NCI-H2081 treated with DMSO at 0.1 percent for 48 hours (cell line): ENCODE data around the gene TRANK1.
"Not testable (repeated sequence)": the region's sequence is repeated elsewhere in the genome, so short reads cannot be mapped to it uniquely, and the experiment has no call there.

ENCODE experiments used
- DNase-seq: peaks from one replicate; lab custom pipeline; 2025; lab: John Stamatoyannopoulos, UW

Gene TRANK1

DNA sequence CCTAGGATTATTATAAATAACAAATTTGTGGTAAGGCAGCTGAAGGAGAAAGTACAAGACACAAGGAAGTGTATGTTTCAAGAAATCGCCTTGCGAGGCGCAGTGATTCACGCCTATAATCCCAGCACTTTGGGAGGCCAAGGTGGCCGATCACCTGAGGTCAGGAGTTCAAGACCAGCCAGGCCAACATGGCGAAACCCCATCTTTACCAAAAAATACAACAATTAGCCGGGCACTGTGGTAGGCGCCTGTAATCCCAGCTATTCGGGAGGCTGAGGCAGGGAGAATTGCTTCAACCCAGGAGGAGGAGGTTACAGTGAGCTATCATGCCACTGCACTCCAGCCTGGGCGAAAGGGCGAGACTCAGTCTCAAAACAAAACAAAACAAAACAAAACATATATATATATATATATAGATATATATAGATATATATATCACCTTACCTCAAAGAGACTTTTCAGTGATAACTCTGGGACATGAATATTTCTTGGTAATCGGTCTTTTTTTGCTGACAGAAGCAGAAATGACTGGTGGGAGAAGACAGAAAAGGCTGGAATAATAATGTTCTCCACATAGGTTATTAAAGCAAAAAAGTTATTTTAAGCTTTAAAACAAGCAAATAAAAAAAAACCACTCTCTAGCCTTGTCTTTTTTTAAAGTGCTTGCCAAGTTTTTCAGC lies 52.3 kb downstream of the TRANK1 start:
- no peak for DNase-seq

DNA sequence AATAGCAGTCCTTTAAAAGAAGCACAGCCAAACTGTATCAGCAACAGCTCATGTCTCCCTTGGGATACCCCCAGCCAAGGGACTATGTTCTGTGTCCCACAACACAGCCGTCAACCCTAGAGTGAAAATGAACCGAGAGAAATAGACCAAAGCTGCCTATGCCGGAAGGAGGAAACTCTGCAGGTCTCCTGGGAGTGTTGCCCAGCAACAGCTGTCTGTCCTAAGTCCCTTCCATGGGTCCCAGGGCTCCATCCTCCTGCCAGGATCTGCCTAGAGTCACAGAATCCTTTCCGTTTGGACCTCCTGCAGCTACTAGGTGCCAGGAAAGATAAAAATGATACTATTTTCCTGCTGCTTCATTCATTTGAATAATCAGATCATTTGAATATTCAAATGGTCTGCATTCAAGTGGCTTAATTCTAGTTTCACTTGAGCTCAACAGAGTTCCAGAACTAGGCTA lies 53.1 kb downstream of the TRANK1 start:
- DNase-seq: no peak

DNA sequence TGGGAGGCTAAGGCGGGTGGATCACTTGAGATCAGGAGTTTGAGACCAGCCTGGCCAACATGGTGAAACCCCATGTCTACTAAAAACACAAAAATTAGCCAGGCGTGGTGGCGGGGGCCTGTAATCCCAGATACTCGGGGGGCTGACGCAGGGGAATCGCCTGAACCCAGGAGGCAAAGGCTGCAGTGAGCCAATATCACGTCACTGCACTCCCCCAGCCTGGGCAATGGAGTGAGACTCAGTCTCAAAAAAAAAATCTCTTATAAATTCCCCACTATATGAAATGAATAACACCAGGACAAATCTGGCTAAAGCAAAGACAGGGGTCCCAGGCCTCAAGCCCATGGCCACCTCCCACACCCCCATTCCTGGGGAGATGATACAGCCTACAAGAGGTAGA lies 53.8 kb downstream of the TRANK1 start:
- DNase-seq: not testable (repeated sequence)

DNA sequence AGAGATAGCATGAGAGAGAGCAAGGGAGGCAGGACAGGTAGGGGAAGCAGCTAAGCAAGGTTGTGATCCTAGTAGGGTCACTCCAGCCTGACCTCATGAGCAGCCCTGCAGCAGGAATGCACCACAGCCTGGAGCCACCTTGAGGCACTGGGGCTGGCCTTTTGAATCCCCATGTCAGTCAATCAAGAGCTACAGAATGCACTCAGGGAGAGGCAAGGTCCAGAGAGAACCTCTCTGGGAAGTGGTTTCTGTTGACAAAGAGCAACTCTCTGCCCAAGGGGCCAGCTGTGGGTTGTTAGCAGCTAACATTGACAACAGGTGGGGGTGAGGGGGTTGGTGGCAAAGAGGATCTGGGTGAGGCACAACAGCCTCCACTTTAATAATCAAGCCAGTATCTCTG lies 54.6 kb downstream of the TRANK1 start:
- DNase-seq: no peak

DNA sequence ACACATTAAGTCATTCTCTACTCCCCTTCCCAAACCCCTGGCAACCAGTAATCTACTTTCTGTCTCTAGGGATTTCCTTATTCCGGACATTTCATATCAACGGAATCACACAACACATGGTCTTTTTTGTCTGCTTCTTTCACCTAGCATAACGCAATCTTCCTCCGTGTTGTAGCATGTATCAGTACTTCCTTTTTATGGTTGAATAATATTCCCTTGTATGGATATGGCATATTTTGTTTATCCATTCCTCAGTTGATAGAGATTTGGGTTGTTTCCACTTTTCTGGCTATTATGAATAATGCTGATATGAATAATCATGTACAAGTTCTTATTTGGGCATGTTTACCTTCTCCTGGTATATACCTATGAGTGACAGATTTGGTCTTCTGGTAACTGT lies 63.1 kb downstream of the TRANK1 start:
- no peak for DNase-seq

DNA sequence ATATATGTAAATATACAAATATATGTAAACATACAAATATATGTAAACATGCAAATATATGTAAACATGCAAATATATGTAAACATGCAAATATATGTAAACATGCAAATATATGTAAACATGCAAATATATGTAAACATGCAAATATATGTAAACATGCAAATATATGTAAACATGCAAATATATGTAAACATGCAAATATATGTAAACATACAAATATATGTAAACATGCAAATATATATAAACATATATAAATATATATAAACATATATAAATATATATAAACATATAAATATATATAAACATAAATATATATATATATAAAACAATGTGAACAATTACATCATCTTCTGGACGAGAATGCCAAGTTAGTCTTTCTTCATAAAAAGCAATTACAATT lies 65.0 kb downstream of the TRANK1 start:
- DNase-seq: not testable (repeated sequence)

DNA sequence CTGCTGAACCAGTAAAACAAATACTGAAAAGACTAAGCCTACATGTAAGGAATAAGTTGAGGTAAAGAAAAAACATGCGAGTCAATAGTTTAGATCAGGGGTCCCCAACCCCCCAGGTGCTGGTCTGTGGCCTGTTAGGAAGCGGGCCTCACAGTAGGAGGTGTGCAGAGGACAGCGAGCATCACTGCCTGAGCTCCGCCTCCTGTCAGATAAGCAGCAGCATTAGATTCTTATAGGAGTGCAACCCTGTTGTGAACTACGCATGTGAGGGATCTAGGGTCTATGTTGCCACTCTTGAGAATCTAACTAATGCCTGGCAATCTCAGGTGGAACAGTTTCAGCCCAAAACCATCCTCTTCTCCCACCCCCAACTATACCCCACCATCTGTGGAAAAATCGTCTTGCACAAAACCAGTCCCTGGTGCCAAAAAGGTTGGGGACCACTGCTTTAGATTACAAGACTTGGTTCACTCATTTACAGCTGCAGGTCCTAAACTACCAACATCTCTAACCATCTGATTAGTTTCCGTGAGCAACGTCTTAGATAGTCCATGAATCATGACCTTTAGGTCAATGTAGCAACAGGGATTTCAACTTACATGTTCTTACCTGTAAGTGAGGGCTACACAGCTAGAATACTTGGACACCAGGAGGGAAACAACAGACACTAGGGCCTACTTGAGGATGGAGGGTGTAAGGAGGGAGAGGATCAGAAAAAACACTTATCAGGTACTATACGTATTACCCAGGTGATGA lies 66.7 kb downstream of the TRANK1 start:
- no peak for DNase-seq

DNA sequence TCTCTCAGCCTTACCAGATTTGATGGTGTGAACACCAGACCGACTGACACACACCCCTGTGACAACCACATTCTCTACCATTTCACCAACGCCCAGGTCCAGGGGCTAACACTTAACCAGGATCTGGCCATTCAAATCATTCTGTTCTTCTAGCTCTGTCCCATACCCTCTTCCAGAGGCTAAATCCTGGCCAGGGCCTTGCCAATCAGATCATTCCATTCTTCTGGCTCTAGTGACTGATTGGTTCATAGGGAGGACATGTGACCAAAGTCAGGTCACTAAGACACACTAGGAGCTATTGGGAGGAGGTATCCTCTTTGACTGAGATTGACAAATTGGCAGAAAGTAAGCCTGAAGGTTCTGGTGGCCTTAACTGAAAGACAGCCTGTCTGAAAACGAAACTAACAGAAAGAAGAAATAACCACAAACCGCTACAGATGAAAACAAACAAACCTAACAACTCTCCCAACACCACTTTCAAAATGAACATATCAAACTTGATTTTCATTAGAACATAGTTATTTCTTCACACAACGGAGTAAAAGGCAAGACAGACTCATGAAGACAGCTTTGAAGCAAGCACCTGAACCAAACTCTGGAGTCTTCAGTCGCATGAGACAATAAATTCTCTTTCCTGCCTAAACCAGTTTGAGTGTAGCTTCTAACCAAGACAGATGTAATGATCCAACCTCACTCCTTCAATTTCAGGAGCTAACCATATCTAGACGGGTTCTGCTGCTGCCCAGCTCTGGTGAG lies 68.5 kb downstream of the TRANK1 start:
- no peak for DNase-seq

DNA sequence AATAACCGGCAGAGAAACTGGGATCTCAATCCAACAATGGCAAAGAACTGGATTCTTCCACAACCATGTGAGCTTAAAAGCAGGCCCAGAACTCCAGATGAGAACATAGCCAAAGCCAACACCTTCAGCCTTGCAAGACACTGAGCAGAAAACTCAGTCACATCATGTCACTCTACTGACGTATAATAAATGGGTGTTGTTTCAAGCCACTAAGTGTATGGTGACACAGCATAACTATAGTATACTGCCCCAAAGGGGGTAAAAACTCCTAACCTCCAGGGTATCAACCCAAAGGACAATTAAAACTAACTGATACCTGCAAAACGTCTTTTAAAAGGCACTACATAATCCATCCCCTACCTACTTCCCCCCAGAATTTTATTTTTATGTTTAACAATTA lies 69.5 kb downstream of the TRANK1 start:
- no peak for DNase-seq

DNA sequence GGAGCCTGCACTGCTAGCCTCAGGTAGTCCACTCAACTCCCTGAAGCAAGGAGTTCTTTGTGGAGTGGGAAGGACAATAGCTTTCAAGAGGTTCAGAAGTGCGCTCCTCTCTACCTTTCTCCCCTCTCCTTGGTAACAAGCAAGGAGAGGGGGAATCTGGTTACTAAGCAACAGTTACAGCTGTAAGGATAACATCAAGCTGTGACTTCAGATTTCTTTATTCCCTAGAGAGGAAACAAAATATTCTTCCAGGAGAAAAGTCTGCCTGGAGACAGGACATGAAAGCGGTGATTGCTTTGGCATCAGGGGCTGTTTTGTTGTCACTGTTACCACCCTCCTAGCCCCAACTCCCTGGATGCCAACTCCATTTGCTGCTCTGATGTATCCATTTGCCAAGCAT lies 70.4 kb downstream of the TRANK1 start:
- DNase-seq: no peak

DNA sequence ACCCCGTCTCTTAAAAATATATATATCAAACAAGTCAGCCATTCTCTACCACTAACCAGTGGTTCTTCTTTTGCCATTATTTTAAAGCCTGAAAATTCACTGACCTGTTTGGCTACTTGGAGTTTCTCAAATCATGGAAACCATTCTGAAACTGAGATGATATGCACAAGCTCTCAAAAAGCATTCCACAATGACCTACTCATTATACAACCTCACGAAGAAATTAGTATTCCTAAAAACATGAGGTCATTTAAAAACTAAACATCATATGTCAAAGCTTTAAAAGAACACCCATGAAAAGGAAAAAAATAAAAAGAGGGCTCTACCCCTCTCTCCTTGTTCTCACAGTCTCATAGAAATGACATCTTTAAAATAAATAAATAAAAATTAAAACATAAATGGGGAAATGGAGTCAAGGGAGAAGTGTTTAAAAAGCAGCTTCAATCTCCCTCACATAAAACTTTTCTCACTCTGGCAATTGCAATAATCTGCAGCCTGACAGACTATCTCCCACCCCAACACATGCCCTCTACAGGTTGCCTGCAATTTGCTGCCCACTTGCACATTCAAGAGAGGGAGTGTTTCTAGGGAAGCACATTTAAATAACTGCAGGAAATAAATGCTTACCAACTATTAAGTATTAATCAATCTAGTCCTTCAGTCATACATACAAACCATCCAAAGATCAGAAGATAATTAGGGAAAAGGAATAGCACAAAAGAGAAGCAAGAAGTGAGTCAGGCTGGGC lies 73.3 kb downstream of the TRANK1 start:
- no peak for DNase-seq

DNA sequence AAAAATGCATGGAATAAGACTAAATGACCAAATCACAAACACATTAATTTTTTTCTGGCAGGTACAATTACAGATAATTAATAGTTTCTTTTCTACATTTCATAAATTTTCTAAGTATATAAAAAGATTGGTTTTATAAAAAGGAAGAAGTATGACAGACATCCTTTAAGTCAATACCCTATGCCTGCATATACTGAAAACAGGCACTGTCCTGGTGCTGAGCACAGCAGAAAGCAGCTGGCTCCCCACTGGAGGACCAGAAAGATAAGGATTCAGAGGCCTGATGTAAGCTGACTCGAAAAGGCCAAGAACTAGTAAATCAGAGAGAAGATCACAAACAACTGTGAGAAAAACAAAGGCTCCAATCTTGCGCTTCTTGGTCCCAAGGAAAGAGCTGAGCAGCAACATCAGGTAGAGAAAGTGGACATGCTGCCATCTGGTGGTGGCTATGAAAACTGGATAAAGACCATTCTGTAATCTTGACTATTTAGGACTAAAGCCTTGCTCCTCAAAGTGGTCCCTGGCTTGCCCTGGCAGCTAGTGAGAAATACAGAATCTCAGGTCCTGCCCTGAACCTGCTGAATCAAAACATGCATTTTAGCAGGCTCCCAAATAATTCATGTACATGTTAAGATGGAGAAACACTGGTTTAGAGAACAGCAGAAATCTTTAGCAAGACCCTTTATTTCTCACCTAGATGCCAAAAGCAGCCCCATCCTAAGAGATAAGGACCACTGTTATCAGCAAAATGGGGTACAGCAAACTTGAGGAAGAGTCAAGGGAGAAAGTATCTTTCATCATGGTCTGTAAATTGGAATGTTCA lies 76.0 kb downstream of the TRANK1 start:
- DNase-seq: no peak

DNA sequence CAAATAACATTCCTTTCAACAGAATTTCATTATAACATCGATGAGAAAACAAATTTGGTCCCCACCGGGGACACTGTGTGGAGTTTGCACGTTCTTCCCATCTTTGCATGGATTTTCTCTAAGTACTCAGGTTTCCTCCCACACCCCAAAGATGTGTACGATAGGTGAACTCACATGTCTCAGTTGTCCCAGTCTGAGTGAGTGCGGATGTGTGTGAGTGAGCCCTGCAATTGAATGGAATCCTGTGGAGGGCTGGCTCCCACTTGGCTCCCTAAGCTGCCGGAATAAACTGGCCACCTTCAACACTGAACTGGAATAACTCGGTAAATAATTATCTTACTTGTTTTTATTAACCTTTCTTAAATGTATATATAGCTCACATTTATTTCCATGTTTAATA lies 77.0 kb downstream of the TRANK1 start:
- no peak for DNase-seq

DNA sequence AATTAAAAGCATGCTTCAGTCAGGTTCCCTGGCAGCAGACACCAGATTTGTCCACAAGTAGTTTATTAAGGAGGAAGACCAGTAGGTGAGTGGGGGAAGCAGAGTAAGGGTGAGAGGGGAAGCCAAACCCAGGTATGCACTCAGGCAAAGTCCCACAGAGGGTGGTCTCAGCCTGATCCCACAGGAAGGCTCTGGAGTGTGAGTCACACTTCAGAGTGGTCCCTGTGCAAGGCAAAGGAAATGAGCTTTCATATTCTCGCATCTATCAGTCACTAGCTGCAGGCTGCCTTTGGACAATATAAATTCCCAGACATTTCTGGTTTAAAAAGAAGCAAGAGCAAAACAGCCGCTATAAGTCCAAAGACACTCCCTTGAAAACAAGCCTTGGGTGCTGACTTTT lies 78.5 kb downstream of the TRANK1 start:
- no peak for DNase-seq

DNA sequence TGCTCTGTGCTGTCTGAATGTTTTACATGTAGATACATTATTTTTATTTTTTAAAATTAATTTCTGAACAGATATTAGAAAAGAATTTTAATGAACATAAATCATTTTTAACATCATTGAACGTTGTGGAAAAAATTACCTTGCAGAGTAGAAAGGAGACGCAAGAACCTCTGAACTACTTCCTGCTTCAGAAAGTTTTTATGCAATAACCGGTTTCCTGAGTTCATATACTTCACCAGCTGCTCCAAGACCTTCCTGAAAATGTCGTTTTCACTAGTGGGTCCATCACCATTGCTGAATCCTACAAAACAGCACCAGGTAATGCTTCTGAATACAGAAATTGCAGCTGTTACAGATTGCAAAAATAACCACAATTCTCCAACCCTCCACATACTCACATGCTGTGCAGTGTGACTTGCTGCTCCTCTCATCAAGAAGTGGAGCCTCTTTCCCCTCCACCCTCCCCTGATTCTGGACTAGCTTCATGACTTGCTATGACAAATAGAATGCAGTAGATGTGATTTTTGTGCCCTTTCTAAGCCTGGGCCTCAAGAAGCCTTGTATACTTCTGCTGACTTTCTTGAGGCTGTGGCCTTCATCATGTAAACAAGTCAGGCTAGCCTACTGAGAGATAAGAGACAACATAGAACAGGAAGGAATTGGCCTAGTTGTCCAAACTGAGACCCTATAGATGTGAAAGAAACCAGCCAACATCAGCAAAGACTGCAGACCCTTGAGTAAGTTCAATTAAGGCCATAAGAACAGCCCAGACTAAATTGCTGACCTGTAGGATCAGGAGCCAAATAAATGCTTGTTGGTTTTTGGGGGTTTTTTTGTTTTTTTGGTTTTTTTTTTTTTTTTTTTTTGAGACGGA lies 80.4 kb downstream of the TRANK1 start:
- no peak for DNase-seq

DNA sequence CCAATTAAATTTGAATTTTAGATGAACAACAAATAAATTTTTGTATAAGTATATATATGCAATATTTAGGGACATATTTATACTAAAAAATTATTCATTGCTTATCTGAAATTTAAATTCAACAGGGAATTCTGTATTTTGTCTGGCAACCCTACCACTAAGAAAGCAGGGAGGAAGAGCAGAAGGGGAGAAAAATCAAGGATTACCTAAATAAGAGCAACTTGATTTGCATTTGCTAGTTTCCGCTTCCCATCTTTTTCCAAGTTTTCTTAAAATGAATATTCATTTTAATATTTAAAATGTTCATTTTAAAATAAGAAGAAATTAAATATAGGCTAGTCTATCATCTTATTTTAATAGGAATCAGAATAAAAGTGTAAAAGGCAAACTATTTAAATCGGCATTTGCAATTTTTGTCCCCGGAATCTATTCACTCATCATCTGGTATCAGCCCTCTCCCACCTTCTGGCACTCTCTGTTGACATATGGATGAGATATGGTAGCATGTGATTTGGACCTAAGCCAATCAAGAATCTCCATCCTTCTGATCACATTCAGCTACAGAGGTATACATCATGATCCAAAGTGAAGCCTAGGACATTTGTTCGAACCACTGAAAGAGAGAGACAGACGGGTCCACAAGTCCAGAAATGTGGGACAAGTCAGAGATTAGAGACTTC lies 82.6 kb downstream of the TRANK1 start:
- no peak for DNase-seq

DNA sequence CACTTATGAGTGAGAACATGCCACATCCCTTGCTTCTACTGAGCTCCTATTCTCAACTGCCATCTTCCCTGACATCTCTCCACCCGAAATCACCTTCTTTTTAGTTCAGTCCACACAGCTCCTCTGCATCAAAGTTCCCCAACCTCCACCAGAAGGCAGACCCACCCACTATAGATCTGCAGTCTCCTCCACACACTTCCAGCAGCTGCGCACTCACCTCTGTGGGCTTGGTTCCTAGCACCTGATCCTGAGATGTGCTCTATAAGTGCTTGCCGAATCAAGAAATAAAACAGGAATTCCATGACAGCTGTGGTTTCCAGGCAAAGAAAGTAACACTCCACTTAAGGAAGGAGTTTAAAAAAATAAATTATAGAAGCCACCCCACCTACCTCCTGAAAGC lies 85.4 kb downstream of the TRANK1 start:
- DNase-seq: no peak

DNA sequence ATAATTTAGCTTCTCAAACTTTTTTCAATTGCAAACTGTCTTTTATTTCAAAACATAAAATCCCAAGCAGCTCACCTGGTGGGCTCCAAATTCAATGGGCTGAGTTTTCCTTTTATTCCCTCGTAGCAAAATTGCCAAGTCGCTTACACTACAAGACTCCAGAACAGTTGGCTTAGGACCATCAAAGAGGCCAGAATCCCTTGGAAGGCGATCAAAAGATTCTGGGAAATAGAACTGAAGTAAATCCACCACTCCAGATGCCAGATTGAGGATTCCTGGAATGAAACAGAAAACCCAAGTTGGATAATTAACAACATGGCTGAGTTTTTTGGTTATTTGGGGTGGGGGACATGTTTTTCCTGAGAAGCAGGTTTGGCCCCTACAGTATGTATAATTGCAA lies 92.8 kb downstream of the TRANK1 start:
- DNase-seq: no peak

DNA sequence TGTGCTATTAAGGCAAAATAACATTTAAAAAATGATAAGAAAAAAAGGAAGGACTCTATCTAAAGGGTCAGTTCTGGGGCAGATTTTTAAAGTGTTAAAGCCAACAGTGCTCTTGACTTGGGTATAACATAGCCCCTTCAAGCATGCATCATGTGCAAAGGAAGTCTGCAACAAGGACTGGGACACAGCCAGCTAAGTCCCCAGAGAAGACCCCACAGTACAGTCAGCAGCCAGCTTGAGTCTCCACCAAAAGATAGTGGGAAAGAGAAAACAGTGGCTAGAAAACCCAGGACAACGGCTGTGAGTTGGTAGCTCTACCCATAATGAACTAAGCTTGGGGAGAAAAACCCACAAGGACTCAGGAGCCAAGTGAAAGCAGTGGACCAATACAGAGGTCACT lies 94.1 kb downstream of the TRANK1 start:
- DNase-seq: no peak

DNA sequence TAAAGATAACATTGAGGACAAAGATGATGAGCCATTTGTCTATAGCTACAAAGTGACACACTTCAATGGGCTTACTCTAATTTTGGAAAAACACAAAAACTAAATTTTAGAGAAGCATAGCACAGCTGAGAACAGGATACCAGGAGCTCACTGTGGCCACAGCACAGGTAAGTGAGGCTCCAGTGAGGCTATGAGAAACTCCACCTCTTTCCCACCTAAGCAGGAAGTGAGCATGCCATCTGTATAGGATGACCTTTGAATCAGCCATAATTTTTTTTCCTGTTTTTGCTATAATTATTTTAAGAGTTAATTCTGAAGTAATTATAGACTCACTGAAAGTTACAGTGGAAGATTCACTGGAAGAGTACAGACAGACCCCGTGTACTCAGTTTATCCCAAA lies 98.4 kb downstream of the TRANK1 start:
- DNase-seq: no peak
